GM23338 (cell line): ENCODE measurements around the gene LARGE1.

Experiments used
- CTCF ChIP-seq, 2 experiments: fragments of 200-600 bp in 1 of 2; sonication (generic) in 1 of 2; conservative IDR thresholded peaks; 2 replicates each; pipeline versions ENCODE4 v1.5.1 to v1.6.1; 2016 to 2017; ENCODE audit warnings: antibody characterized with exemption in 2 of 2, low read depth in 2 of 2, mild to moderate bottlenecking in 2 of 2, moderate library complexity in 1 of 2
- EZH2 ChIP-seq: fragments of 200-600 bp; sonication (generic); IDR thresholded peaks from one replicate; pipeline ENCODE4 v1.8.0; 2017; ENCODE audit warnings: antibody characterized with exemption, mild to moderate bottlenecking, low read depth; ENCODE audit not compliant: unreplicated experiment
- EZH2phosphoT487 ChIP-seq: fragments of 200-600 bp; sonication (generic); IDR thresholded peaks from one replicate; pipeline ENCODE4 v1.8.1; 2018; ENCODE audit warnings: antibody characterized with exemption; ENCODE audit not compliant: unreplicated experiment
- POLR2AphosphoS5 ChIP-seq: IDR thresholded peaks from 2 replicates; pipeline ENCODE4 v1.6.1; 2016; ENCODE audit warnings: antibody characterized with exemption, low read depth
- REST ChIP-seq: IDR thresholded peaks from one replicate; pipeline ENCODE4 v1.6.1; 2018; ENCODE audit warnings: antibody characterized with exemption; ENCODE audit not compliant: unreplicated experiment
- STAT1 ChIP-seq: IDR thresholded peaks from one replicate; pipeline ENCODE4 v1.6.1; 2016; ENCODE audit warnings: antibody characterized with exemption; ENCODE audit not compliant: unreplicated experiment

GRCh38 chr22:33397381-33397907 lies 522.8 kb downstream of the LARGE1 start:
- TF ChIP-seq EZH2 (no peak), CTCF (conservative IDR thresholded peaks at IDR 0.05; ENCODE audit: low read depth in 2 of 2) (no peak), EZH2phosphoT487 (no peak), POLR2AphosphoS5 (no peak), REST (no peak), STAT1 (no peak)
